HepG2 (cell line): ENCODE measurements around the gene JHY. TPM values are rescaled to one million over a fixed set of nuclear protein-coding genes. Genes with fewer than 3 reads are reported as not detected.

Experiments used
- ATAC-seq: fragments of 200-7000 bp; cut with Tn5 transposase; 3 replicates; pipeline ENCODE4 v1.9.1; 2020; ENCODE audit warnings: mild to moderate bottlenecking, moderate library complexity
- BruUV-seq: library from RNA; stranded (reverse); fragments of 400-500 nt; replicated peaks from 2 replicates; lab custom pipeline; 2021; lab: Mats Ljungman, UMichigan
- CTCF ChIA-PET: fragments of 300-600 bp; formaldehyde crosslinking; extraction: SDS; loops from one replicate; lab custom pipeline; 2021; ENCODE audit warnings: low total read pairs, inconsistent platforms, low intra/inter-chr PET ratio; lab: Yijun Ruan, JAX
- POLR2A ChIA-PET: fragments of 350-600 bp; sonication (Branson Sonifier 250); formaldehyde crosslinking; loops from one replicate; lab custom pipeline; 2020; ENCODE audit warnings: antibody characterized with exemption, inconsistent platforms; lab: Yijun Ruan, JAX
- DNase-seq: peaks from one replicate; pipeline ENCODE4 v3.0.0-alpha.2; 2015; ENCODE audit warnings: low spot score
- FAIRE-seq: peaks from 3 replicates; lab custom pipeline; 2011; peaks lifted over from hg19 to GRCh38; lab: Jason Lieb, UNC
- H2AFZ ChIP-seq: one replicate; pipeline ENCODE4 v1.6.1; 2011; ENCODE audit warnings: low read length, inconsistent platforms
- H3K27ac ChIP-seq: fragments of 300-600 bp; 3 replicates; pipeline ENCODE4 v1.8.0; 2011; ENCODE audit warnings: mixed run types, mild to moderate bottlenecking, mixed read lengths, low read length, inconsistent platforms; ENCODE audit not compliant: insufficient read depth; ENCODE audit errors: extremely low read length
- H3K27me3 ChIP-seq, 2 experiments: fragments of 200-600 bp in 1 of 2; 2 replicates in 1 of 2; 3 replicates in 1 of 2; pipeline versions ENCODE4 v1.6.0 to v1.8.0; 2011; ENCODE audit warnings: low read length in 2 of 2, mild to moderate bottlenecking in 2 of 2, moderate library complexity in 2 of 2, inconsistent platforms in 1 of 2; ENCODE audit not compliant: insufficient read depth in 2 of 2, control insufficient read depth in 1 of 2
- H3K36me3 ChIP-seq, 2 experiments: fragments of 200-600 bp in 1 of 2; replicated peaks in 1 of 2; 2 replicates in 1 of 2; 3 replicates in 1 of 2; pipeline versions ENCODE4 v1.5.1 to v1.8.0; 2011; ENCODE audit warnings: low read length in 2 of 2, inconsistent platforms in 1 of 2; ENCODE audit not compliant: insufficient read depth in 2 of 2, control insufficient read depth in 1 of 2
- H3K4me1 ChIP-seq: 2 replicates; pipeline ENCODE4 v1.5.1; 2012; ENCODE audit warnings: low read length, inconsistent platforms; ENCODE audit not compliant: insufficient read depth
- H3K4me2 ChIP-seq: 2 replicates; pipeline ENCODE4 v1.6.0; 2011; ENCODE audit warnings: low read depth, low read length, inconsistent platforms
- H3K4me3 ChIP-seq, 3 experiments: fragments of 200-600 bp in 1 of 3; sonication (generic), shearing (Covaris generic) in 1 of 3; replicated peaks in 1 of 3; 2 replicates each; pipeline ENCODE4 v1.5.1; 2011 to 2016; ENCODE audit warnings: low read length in 3 of 3, inconsistent platforms in 2 of 3, low read depth in 2 of 3, mild to moderate bottlenecking in 2 of 3, control low read depth in 1 of 3, mixed read lengths in 1 of 3; ENCODE audit not compliant: insufficient read depth in 1 of 3
- H3K79me2 ChIP-seq: one replicate; pipeline ENCODE4 v1.6.1; 2011; ENCODE audit warnings: low read length, inconsistent platforms; ENCODE audit not compliant: insufficient read depth
- H3K9ac ChIP-seq: 2 replicates; pipeline ENCODE4 v1.6.0; 2011; ENCODE audit warnings: mild to moderate bottlenecking, low read depth, low read length, inconsistent platforms; ENCODE audit not compliant: insufficient read depth
- H3K9me3 ChIP-seq: 2 replicates; pipeline ENCODE4 v1.5.1; 2012; ENCODE audit warnings: mild to moderate bottlenecking, low read length
- H4K20me1 ChIP-seq: 2 replicates; pipeline ENCODE4 v1.6.0; 2011; ENCODE audit warnings: inconsistent platforms, mild to moderate bottlenecking, low read length, moderate library complexity; ENCODE audit not compliant: insufficient read depth
- AGO2 ChIP-seq: fragments of 200-400 bp; formaldehyde crosslinking; optimal IDR thresholded peaks from 2 replicates; pipeline ENCODE3; 2017; ENCODE audit warnings: mild to moderate bottlenecking, low read depth, low read length, moderate library complexity
- CBFB ChIP-seq: sonication (generic); formaldehyde crosslinking; IDR thresholded peaks from 2 replicates; pipeline ENCODE4 v1.4.0; 2020; ENCODE audit warnings: missing genetic modification reagents
- DPF2 ChIP-seq: sonication (generic); formaldehyde crosslinking; IDR thresholded peaks from 2 replicates; pipeline ENCODE4 v1.4.0; 2020; ENCODE audit warnings: mild to moderate bottlenecking, low read depth, missing genetic modification reagents, borderline replicate concordance
- ETV5 ChIP-seq: IDR thresholded peaks from 2 replicates; pipeline ENCODE4 v1.6.1; 2018; ENCODE audit warnings: missing biosample characterization, missing genetic modification reagents, inconsistent platforms, borderline replicate concordance
- HCFC1 ChIP-seq: fragments of 150-350 bp; IDR thresholded peaks from 2 replicates; pipeline ENCODE4 v1.6.1; 2014; ENCODE audit warnings: low read depth, low read length
- HES4 ChIP-seq: sonication (generic); formaldehyde crosslinking; IDR thresholded peaks from 2 replicates; pipeline ENCODE4 v1.9.0; 2021; ENCODE audit warnings: mild to moderate bottlenecking, missing genetic modification reagents, borderline replicate concordance
- JUN ChIP-seq: sonication (generic); formaldehyde crosslinking; IDR thresholded peaks from 2 replicates; pipeline ENCODE4 v1.4.0; 2020; ENCODE audit warnings: mild to moderate bottlenecking, missing genetic modification reagents
- MIXL1 ChIP-seq: IDR thresholded peaks from 2 replicates; pipeline ENCODE4 v1.6.1; 2016
- NCOA2 ChIP-seq: sonication (generic); formaldehyde crosslinking; IDR thresholded peaks from 2 replicates; pipeline ENCODE4 v1.8.0; 2022; ENCODE audit warnings: inconsistent platforms
- PAF1 ChIP-seq: IDR thresholded peaks from 2 replicates; pipeline ENCODE4 v1.6.1; 2016; ENCODE audit warnings: missing genetic modification reagents, missing compliant biosample characterization
- PCBP1 ChIP-seq: fragments of 200-400 bp; formaldehyde crosslinking; IDR thresholded peaks from 2 replicates; pipeline ENCODE4 v1.6.1; 2017; ENCODE audit warnings: mild to moderate bottlenecking, low read depth, low read length, borderline replicate concordance
- SAP130 ChIP-seq: IDR thresholded peaks from 2 replicates; pipeline ENCODE4 v1.6.1; 2016; ENCODE audit warnings: low read depth
- ZBTB10 ChIP-seq: sonication (generic); formaldehyde crosslinking; IDR thresholded peaks from 2 replicates; pipeline ENCODE4 v1.4.0; 2020; ENCODE audit warnings: missing genetic modification reagents, borderline replicate concordance
- ZNF225 ChIP-seq: sonication (generic); formaldehyde crosslinking; IDR thresholded peaks from 2 replicates; pipeline ENCODE4 v1.4.0; 2020; ENCODE audit warnings: mild to moderate bottlenecking, missing genetic modification reagents
- ZNF276 ChIP-seq: sonication (generic); formaldehyde crosslinking; IDR thresholded peaks from 2 replicates; pipeline ENCODE4 v1.4.0; 2020; ENCODE audit warnings: mild to moderate bottlenecking, low read depth, missing genetic modification reagents
- ZNF496 ChIP-seq: sonication (generic); formaldehyde crosslinking; IDR thresholded peaks from 2 replicates; pipeline ENCODE4 v1.8.1; 2023; ENCODE audit warnings: mild to moderate bottlenecking, moderate library complexity, missing genetic modification reagents; ENCODE audit not compliant: insufficient replicate concordance
- ZNF788 ChIP-seq: sonication (generic); formaldehyde crosslinking; IDR thresholded peaks from 2 replicates; pipeline ENCODE4 v1.5.0; 2020; ENCODE audit warnings: mild to moderate bottlenecking, missing genetic modification reagents, borderline replicate concordance
- WGBS: methylation state at CpG from one replicate; pipeline ENCODE4 v1.1.6; 2017; ENCODE audit warnings: low lambda C conversion rate; 5-methylcytosine and 5-hydroxymethylcytosine counted together
- in situ Hi-C: cut with HindIII; loops from 2 replicates; pipeline ENCODE4 v1.10.0; 2017; ENCODE audit warnings: low pct_unique_long_range_greater_than_20kb; ENCODE audit not compliant: extremely low pct_ligation_motif_present
- intact Hi-C: fragments of 100-400 bp; cut with micrococcal nuclease; formaldehyde crosslinking; loops from one replicate; pipeline ENCODE4 v1.10.0; 2022; ENCODE audit not compliant: unreplicated experiment
- polyA plus RNA-seq, 8 experiments: library from polyadenylated mRNA; depleted of rRNA in 3 of 8; stranded (reverse) in 7 of 8; unstranded in 1 of 8; fragments of >200 nt; fragmentation: Illumina TruSeq in 4 of 8; extraction: Trizol in 4 of 8; gene quantifications; 2 replicates each; pipeline versions ENCODE4 v1.2.1 to v1.2.3, GENCODE V29; 2011 to 2016; ENCODE audit warnings: low read depth in 4 of 8, missing spikeins in 1 of 8, mixed read lengths in 1 of 8; ENCODE audit not compliant: insufficient read depth in 1 of 8
- total RNA-seq, 5 experiments: library from RNA; depleted of rRNA; stranded (reverse); fragments of >200 nt; fragmentation: Illumina TruSeq; extraction: Trizol; gene quantifications; 2 replicates each; pipeline ENCODE4 v1.2.3, GENCODE V29; 2016; ENCODE audit warnings: low read depth in 1 of 5

The JHY gene
- total and polyA plus RNA-seq, 2 of the 13 experiments (the other 11 are each of a cell fraction or from before 2014, with no cell fraction given) = not detected

GRCh38 chr11:122843281-122844141 is 39.0 kb upstream of the JHY start:
- H3K4me1 ChIP-seq = peaks cover 14% of the 10 kb centered on the region
- H4K20me1 ChIP-seq = no peaks in the 10 kb centered on the region
- H3K79me2 ChIP-seq = no peaks in the 10 kb centered on the region
- peaks cover 0 to 12% of the 10 kb centered on the region in 2 experiments; a peak in 1 of 5 replicates for H3K27me3 ChIP-seq
- in situ Hi-C loops (no loop called here), intact Hi-C loops (no loop called here)
- FAIRE-seq (no peak), ATAC-seq (peak; percentile 85), DNase-seq (peak; percentile 81)
- ChIA-PET POLR2A (no interaction called here), CTCF (no interaction called here)
- H3K4me2 ChIP-seq = 0 out of 2 replicates have a peak overlapping the region, but pooled peaks have one; percentile 20
- WGBS = 6% methylated on average over 10 of the region's 10 CpGs
- H3K4me3 ChIP-seq = no peak overlapping the region
- no peaks in the 10 kb centered on the region for H3K36me3 ChIP-seq
- H2AFZ ChIP-seq = no peak overlapping the region
- H3K9me3 ChIP-seq = no peaks in the 10 kb centered on the region
- no TSS peak for BruUV-seq
- no peak overlapping the region for H3K27ac ChIP-seq
- no peak overlapping the region for H3K9ac ChIP-seq
- TF ChIP-seq HCFC1 (no peak), ZNF276 (no peak), JUN (CRISPR knock-in tag) (0 out of 2 replicates have a peak, but pooled peaks have one; percentile 49), ZNF225 (CRISPR knock-in tag) (no peak), PCBP1 (no peak), ETV5 (CRISPR knock-in tag) (peak; percentile 59; the same call in 1 of the 2 replicates), NCOA2 (peak; percentile 53), MIXL1 (CRISPR knock-in tag) (peak; percentile 77), ZNF788 (CRISPR knock-in tag) (no peak), HES4 (no peak), SAP130 (CRISPR knock-in tag) (peak; percentile 57), AGO2 (no peak), ZNF496 (no peak), ZBTB10 (CRISPR knock-in tag) (no peak), CBFB (CRISPR knock-in tag) (no peak), DPF2 (CRISPR knock-in tag) (no peak), PAF1 (CRISPR knock-in tag) (no peak)
